ENCODE data around the gene CAMTA1.

CAMTA1 gene

DNA sequence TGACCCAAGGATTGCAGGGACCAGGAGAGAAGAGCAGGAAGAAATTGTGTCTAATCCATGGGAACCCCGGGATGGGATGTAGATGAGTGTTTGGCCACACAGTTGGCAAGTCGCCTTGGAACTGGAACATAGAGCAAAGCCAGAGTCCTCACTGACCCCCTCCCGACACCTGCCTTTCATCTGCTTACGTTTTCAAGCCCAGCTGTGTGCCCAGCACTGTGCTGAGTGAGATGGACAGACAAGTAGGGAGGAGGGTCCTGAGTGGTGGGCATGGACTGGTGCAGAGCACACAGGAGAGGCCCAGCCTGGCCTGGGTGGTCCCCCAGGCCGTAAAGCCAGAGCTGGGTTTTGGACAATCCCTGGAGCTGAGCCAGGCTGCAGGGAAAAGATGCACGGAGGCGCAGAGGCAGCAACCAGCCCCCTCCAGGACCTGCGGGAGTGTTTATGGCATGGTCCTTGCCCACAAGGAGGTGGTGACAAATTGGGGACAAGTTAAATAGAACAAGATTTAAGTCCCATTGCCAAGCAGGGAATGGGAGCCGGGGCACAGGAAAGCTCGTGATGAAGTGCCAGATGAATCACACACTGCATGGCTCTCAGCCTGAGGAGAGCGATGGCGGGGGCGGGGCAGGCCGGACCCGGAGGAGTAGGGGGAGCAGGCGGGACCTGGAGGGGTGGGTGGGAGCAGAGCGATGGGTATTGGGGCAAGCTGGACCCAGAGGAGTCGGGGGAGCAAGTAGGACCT is 828.0 kb downstream of the CAMTA1 start:
- DNase-seq, result peak in 1 of 56 donors; percentile 3

DNA sequence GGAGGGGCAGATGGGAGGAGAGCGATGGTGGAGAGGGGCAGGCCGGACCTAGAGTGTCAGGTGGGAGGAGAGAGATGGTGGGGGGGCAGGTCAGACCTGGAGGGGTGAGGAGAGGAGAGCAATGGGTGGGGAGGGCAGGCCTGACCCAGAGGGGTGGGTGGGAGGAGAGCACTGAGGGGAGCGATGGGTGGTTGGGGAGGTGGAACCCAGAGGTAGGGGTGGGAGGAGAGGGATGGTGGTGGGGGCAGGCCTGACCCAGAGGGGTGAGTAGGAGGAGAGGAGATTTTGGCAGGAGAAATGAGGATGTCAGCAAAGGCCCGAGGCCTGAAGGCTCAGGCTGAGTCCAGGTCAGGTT is 828.6 kb downstream of the CAMTA1 start:
- DNase-seq, result no peak

DNA sequence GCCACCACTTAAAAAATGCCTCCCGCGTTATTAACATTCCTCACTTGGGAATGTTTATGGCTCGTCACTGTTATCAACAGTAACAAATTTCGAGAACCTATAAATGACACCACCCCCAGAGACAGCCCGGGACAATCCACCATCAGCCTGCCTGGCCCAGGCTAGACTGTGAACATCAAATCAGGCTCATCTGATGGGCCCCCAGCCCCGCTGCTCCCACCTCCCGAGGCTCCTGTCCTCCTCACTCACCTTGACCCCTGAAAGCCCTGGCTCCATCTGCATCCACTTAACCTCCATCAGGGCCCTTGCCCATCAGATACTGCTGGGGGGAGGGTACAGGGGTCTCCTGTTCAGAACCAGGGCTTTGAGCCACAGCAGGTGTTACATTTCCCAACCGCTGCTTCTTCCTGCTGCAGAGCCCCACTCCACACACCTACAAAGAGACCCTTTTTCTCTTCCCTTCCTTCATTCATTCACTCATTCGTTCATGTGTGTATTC is 829.4 kb downstream of the CAMTA1 start:
- no peak for DNase-seq

- DNase-seq, result no peak
Measured at GRCh38 chr1:7615138-7615537, 829.9 kb downstream of the CAMTA1 start.

GRCh38 chr1:7616076-7616832 is 831.0 kb downstream of the CAMTA1 start:
- peak in 6 of 56 donors; percentile 1 to 33 (median 10) for DNase-seq

DNA sequence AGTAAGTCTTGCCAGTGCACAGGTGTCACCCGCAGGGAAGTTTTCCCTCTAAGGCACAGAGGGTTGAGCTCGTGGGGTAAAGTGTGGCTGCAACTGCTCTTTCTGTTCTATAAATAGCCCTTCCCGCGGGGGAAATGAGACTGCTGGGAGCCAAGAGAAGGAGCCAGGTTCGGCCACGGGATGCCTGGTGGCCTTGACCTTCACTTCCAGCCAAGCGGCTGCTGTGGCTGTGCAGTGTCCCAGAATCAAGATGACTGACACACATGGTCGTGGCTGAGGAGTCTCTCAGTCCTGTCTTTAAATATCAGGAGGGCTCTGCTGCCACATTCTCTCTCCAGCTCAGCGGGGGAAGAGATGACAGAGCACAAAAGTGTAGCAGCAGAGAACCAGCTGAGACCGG is 831.7 kb downstream of the CAMTA1 start:
- no peak for DNase-seq

DNA sequence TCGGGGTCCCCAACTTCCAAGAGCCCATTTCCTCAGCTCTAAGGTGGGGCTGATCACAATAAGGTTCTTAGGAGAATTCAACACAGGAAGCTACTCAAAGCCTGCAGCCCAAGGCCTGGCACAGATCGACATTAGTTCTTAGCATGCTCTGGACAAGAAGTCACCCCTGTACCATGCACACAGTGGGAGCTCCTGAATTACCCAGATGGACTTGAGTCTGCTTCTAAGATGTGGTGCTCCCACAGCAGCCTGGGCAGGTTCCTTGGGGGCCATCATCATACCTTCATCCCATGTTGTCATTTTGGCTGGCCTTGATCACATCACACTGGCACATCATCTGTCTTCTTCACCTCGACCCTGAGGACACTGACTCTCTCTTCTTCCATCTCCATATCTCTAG is 832.6 kb downstream of the CAMTA1 start:
- no peak for DNase-seq

- peak in 15 of 56 donors; percentile 3 to 59 (median 22) for DNase-seq
Measured at GRCh38 chr1:7620196-7620595, 834.9 kb downstream of the CAMTA1 start.

DNA sequence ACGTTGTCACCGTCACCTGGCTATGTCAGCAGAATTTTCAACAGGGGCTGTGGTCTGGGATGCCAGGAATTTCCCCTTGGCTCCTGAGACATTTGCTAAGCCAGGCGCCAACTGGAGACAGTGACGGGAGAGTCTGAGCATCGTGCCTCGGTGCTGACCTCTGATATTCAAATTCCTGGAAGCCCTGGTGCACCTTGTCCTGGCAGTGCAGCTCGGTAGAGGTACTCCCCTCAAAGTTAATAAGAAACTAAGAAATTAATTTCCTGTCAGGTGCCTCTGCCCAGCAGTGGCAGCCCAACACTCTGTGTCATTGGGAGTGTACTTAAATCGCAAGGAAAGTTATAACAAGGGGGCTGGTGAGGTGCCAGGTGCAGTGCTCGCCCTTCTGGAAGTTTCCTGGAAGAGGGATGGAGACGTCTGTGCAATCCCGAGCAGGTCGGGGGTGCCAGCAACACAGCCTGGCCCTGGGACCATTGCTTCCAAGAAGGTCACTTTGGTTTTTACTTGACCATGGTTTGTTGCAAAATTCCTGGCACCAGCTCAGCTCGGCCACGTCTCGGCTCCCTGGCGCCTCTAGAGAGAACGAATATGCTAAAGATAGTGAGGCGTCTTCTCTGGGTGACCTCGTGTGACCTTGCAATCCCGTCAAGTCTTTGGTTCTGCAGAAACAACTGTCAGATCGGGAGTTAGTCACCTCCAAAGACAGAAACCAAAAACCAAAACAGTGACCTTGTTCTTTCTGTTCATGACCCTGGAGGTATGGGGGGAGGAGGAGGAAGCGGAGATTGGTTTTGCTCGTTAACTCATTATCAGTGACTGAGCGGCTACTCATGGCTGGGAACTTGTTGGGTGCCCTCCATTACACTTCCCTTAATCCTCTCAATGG is 836.3 kb downstream of the CAMTA1 start:
- DNase-seq, result no peak

GRCh38 chr1:7623842-7624241 is 838.6 kb downstream of the CAMTA1 start:
- peak in 26 of 56 donors; percentile 4 to 75 (median 22) for DNase-seq

DNA sequence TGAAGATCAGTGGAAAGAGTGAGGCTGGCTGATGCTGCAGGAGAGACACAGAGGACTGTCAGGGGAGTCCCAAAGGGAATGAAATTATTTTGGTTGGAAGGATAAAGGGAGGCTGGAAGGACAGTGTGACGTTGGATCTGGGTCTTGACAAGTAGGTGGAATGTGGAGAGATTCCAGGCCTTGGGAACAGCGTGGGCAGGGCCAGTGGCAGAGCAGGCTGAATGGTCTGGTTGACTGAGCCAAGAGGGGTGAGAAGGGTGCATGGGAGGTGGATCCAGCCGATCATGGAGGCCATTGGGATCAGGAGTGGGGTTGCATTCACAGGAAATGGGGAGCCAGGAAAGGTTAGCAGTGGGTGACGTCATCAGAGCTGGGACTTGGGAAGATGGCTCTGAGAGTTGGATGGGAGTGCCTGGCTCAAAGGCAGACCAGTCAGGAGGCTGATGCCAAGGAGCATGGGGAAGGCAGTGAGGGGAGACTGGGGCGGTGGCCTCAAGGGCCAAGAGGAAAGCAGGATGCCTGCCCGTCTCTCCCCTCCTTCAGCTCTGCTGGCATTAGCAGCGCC is 839.6 kb downstream of the CAMTA1 start:
- DNase-seq, result no peak

DNA sequence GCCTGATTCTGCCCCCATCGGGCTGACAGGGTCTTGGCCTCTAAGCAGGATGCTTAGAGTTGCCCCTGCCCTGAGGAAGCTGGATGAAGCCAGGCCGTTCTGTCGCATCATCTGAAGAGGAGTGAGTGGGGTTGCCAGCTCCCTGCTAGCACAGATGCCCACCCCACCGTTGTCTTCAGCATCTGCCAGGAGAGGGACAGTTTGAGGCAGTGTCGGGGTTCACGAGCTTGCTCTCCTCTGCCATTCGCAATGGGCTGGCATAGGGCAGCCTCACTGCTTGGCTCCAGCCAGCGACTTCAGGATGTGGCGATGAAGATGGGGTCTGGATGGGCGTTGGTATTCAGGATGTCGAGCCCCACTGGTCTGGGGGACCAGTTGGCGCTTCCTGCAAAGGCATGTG is 840.1 kb downstream of the CAMTA1 start:
- DNase-seq, result no peak

GRCh38 chr1:7628273-7628672 is 843.0 kb downstream of the CAMTA1 start:
- no peak for DNase-seq

DNA sequence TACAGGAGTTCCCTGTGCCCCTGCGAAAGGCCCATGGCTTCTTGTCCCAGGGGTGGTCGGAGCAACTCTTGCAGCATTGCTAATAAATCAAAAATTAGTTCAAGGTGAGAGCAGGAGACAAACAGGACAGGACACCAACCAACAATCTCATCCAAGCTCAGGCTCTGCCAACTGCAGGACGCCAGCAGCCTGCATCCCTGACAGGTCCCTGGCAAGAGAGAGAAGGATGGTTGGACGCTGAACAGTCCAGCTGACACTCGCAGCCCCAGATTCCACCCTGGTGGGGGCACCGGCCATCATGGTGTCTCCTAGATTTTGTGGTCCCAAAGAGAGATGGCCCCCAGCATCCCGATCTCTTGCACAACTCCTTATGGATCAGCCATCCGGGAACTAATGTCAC is 843.8 kb downstream of the CAMTA1 start:
- no peak for DNase-seq

- no peak for DNase-seq
Measured at GRCh38 chr1:7629465-7630195, 844.4 kb downstream of the CAMTA1 start.

GRCh38 chr1:7630378-7630777 is 845.1 kb downstream of the CAMTA1 start:
- DNase-seq, result no peak

DNA sequence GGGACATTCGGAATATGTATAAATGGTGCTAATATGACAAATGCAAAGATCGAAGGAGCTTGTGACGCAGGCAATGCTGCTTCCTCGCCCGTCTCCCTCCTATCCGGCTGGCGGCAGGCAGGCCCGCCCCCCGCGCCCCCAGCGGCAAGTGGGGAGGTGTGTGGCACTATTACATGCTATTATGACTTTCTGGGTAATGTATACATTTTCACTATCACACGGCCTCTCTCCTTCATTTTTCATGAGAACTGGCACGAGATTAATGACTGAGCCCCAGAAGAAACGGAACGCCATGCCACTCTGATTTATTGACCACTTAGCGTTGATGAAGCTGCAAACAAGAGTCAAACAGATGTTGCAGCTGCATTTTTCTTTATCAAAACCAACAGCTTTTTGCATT is 846.9 kb downstream of the CAMTA1 start:
- no peak for DNase-seq

DNA sequence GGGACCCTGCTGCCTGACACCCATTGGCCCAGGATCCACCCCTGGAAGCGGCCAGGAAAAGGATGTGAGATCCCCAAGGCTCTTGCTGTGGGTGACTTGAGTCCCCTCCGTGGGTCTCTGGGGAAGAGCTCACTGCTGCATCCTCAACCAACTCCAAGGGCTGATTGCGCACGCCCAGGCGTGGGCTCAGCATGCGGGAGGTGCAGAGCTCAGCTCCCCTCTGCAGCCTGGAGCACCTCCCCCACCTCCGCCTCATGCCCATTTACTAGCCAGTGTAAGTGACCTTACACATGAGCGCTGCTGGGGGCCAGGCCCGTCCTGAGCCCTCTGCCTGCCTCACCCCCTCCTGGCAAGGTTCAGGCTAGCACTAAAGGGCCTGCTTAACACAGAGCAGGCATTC is 847.4 kb downstream of the CAMTA1 start:
- no peak for DNase-seq

DNA sequence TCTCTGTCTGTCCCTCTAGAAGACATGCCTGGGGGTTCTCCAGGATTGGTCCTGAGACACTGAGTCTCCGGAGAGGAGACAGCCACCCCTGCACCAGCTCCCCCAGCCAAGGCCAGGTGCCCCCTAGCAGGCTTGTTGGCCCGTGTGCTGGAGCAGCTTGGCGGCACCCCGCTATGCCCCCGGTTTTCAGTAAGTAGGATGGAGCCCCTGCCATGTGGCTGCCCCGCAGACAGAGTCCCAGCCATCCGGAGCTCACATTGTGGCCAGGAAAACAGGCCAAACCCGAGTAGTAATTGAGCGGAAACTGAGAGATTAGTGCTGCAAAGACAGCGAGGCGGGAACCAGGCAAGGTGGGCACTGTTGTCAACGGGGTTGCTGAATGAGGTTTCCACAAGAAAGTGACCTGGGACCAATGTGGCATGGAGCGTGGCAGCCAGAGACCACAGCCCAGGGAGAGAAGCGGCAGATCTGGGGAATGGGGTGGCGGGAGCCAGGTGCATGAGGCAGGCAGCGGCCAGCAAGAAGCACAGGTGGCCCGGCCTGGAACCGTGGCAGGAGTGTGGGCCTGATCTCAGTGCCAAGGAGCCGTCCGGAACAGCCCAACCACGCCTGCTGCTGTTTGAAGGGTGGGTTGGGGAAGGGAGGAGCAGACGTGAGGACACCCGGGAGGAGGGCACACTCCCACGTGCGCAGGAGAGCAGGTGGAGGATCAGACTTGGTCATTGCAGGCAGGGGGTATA is 848.4 kb downstream of the CAMTA1 start:
- DNase-seq, result no peak

Data from nucleus accumbens (tissue), 56 donors.